Right ventricle myocardium inferior (tissue), 1 donor: ENCODE data around the gene ARL5A. TPM values are rescaled to one million over a fixed set of nuclear protein-coding genes. Genes with fewer than 3 reads are reported as not detected.

Experiments
- total RNA-seq: library from RNA; stranded (reverse); fragmentation: NEBNext Ultra II Directional; extraction: Animal tissue kit (Norgen Biotek cat#: 25700); gene quantifications from one replicate; pipeline ENCODE4 v1.2.1, GENCODE V29; 2021
- donor health status: DM: no; HTN: yes; CAD: no; lungs with severe emphysema.

The ARL5A gene
- total RNA-seq, 1 donor from 2014 or later, result 47.9 TPM

Other genes starting within 250 kb of the ARL5A start
- gene NEB, start 93.9 kb downstream of the ARL5A start, total RNA-seq, result 0.87 TPM